PC-9 (cell line): ENCODE results near the gene HELZ2. TPM values are rescaled to one million over a fixed set of nuclear protein-coding genes. Genes with fewer than 3 reads are reported as not detected.

Experiments used
- Bru-seq: library from RNA; stranded (reverse); fragments of 400-500 nt; gene quantifications from one replicate; lab custom pipeline; 2021; lab: Mats Ljungman, UMichigan
- BruChase-seq, 2 experiments: library from RNA; stranded (reverse); fragments of 400-500 nt; gene quantifications; one replicate each; lab custom pipeline; 2021; lab: Mats Ljungman, UMichigan
- BruUV-seq: library from RNA; stranded (reverse); fragments of 400-500 nt; replicated peaks from 2 replicates; lab custom pipeline; 2021; lab: Mats Ljungman, UMichigan
- CTCF ChIA-PET: fragments of 300-600 bp; sonication (Branson Sonifier 250); formaldehyde crosslinking; loops from one replicate; lab custom pipeline; 2022; ENCODE audit warnings: antibody characterized with exemption; lab: Charles Lee
- POLR2A ChIA-PET: fragments of 300-600 bp; sonication (Branson Sonifier 250); formaldehyde crosslinking; loops from one replicate; lab custom pipeline; 2022; ENCODE audit warnings: antibody characterized with exemption; ENCODE audit not compliant: unreplicated experiment; lab: Charles Lee
- DNase-seq, 2 experiments: peaks; one replicate each; pipeline versions ENCODE4 v3.0.0 to v3.0.0-alpha.2; 2015 to 2022; ENCODE audit warnings: mixed read lengths in 1 of 2
- H2AFZ ChIP-seq: fragments of 200-600 bp; sonication (generic); 2 replicates; pipeline ENCODE4 v1.8.1; 2017; ENCODE audit warnings: antibody characterized with exemption
- H3F3A ChIP-seq: fragments of 200-600 bp; sonication (generic); 2 replicates; pipeline ENCODE4 v1.8.1; 2017; ENCODE audit warnings: antibody characterized with exemption, mild to moderate bottlenecking, low read depth; ENCODE audit not compliant: insufficient read depth
- H3K27ac ChIP-seq: fragments of 200-600 bp; sonication (generic); 2 replicates; pipeline ENCODE4 v1.6.1; 2016; ENCODE audit warnings: mixed run types
- H3K27me3 ChIP-seq: fragments of 200-600 bp; sonication (generic); 2 replicates; pipeline ENCODE4 v1.6.1; 2016; ENCODE audit warnings: low read depth, mixed run types; ENCODE audit not compliant: insufficient read depth
- H3K36me3 ChIP-seq: fragments of 200-600 bp; sonication (generic); 2 replicates; pipeline ENCODE4 v1.6.1; 2016; ENCODE audit warnings: low read depth, mixed run types
- H3K4me1 ChIP-seq: fragments of 200-600 bp; sonication (generic); replicated peaks from 2 replicates; pipeline ENCODE4 v1.6.1; 2016; ENCODE audit warnings: mixed run types; ENCODE audit not compliant: insufficient read depth
- H3K4me2 ChIP-seq: fragments of 200-600 bp; sonication (generic); 2 replicates; pipeline ENCODE4 v1.6.1; 2017; ENCODE audit warnings: mixed run types
- H3K4me3 ChIP-seq: fragments of 200-600 bp; sonication (generic); 2 replicates; pipeline ENCODE4 v1.6.1; 2016; ENCODE audit warnings: mixed run types
- H3K79me2 ChIP-seq: fragments of 200-600 bp; sonication (generic); 2 replicates; pipeline ENCODE4 v1.6.1; 2017; ENCODE audit warnings: low read depth, mixed run types
- H3K9me2 ChIP-seq: fragments of 200-600 bp; sonication (generic); 2 replicates; pipeline ENCODE4 v1.8.1; 2017; ENCODE audit warnings: mild to moderate bottlenecking; ENCODE audit not compliant: insufficient read depth
- H3K9me3 ChIP-seq: fragments of 200-600 bp; sonication (generic); 2 replicates; pipeline ENCODE4 v1.8.1; 2016; ENCODE audit warnings: low read depth; ENCODE audit not compliant: insufficient read depth
- H4K20me1 ChIP-seq: fragments of 200-600 bp; sonication (generic); 2 replicates; pipeline ENCODE4 v1.8.1; 2017; ENCODE audit not compliant: insufficient read depth
- EZH2 ChIP-seq: fragments of 200-600 bp; sonication (generic); IDR thresholded peaks from 2 replicates; pipeline ENCODE4 v1.8.0; 2017; ENCODE audit warnings: antibody characterized with exemption, low read depth
- intact Hi-C: fragments of 100-400 bp; cut with micrococcal nuclease; formaldehyde crosslinking; loops from one replicate; pipeline ENCODE4 v1.10.0; 2022; ENCODE audit not compliant: unreplicated experiment
- long read RNA-seq: library from polyadenylated mRNA; stranded (forward); transcript quantifications from one replicate; pipeline ENCODE4 v2.0.0, GENCODE V29; 2022
- total RNA-seq: library from RNA; stranded (reverse); gene quantifications from 2 replicates; pipeline ENCODE4 v1.2.3, GENCODE V29; 2021
- TF ChIP-seq, protein P1 (sequence below): fragments of 200-600 bp; sonication (generic); conservative IDR thresholded peaks from 2 replicates; pipeline ENCODE4 v1.6.1; 2017; ENCODE audit warnings: mixed run types, antibody characterized with exemption, mild to moderate bottlenecking, moderate library complexity

The HELZ2 gene, protein sequence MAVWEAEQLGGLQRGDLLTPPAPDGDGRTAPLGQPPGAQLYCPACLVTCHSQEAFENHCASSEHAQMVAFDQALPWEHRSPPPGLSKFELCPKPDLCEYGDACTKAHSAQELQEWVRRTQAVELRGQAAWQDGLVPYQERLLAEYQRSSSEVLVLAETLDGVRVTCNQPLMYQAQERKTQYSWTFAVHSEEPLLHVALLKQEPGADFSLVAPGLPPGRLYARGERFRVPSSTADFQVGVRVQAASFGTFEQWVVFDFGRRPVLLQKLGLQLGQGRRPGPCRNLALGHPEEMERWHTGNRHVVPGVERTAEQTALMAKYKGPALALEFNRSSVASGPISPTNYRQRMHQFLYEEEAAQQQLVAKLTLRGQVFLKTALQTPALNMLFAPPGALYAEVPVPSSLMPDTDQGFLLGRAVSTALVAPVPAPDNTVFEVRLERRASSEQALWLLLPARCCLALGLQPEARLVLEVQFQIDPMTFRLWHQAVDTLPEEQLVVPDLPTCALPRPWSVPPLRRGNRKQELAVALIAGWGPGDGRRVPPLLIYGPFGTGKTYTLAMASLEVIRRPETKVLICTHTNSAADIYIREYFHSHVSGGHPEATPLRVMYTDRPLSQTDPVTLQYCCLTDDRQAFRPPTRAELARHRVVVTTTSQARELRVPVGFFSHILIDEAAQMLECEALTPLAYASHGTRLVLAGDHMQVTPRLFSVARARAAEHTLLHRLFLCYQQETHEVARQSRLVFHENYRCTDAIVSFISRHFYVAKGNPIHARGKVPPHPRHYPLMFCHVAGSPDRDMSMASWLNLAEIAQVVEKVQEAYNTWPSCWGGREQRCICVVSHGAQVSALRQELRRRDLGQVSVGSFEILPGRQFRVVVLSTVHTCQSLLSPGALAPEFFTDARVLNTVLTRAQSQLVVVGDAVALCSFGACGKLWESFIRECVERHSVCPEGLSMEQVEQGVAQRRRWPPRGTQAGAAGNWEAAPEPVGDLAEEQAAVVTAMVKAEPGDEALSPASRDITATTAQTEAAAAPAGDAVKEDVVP (N-terminal part only)
- 33.7 and 52.6 TPM in 2 replicates for total RNA-seq
- Bru-seq, nascent RNA = percentile 36 among the genes with signal in this experiment
- percentile 63 among the genes with signal in this experiment for BruChase-seq, experiment 1, labeled RNA remaining after a 2-hour chase
- percentile 77 among the genes with signal in this experiment for BruChase-seq, experiment 2, labeled RNA remaining after a 6-hour chase
- long read RNA-seq = 0 reads

DNA sequence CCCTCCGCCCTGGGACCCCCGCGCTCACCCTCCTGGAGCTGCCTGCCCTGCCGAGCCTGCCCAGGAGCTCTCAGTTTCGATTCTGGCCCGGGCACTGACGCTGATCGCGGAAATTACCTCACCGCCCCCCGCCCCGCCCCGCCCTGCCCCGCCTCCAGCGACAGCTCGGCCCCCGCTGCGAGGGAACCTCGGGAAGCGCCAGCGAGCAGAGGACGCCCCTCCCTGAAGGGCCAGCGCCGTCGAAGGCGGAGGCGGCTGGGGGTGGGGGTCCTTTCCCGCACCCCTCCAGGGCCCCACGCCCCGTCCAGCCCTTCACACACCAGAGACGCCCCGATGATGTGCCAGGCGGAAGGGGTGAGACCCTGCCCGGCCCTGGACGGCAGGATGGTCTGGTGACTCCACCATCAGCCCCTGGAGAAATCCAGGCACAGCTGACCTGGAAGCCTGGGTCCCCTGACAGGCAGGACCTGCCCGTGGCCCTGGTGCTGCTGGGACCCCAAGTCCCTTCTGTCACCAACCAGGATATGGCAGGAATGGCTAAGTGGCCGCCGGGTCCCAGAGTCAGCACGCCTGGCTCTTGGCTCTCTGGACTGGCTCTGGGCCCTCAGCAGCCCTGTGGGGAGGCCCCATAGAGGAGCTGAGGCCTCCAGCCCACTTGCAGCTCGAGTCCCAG lies at the start of gene HELZ2:
Gene HELZ2 (minus strand): TSS at position 84 of the 673 bp plus-strand sequence. CDS start 1,854 bp downstream, outside the sequence.
- peaks cover 25% of the 10 kb centered on the region for H3F3A ChIP-seq
- TSS peak; percentile 85 for BruUV-seq
- H3K4me3 ChIP-seq = peak within 1 kb of the TSS; percentile 60
- no peaks in the 10 kb centered on the region for H3K9me2 ChIP-seq
- peak within 1 kb of the TSS; percentile 97 for H3K4me2 ChIP-seq
- H3K27me3 ChIP-seq = no peaks in the 10 kb centered on the region
- peak within 1 kb of the TSS; percentile 80 for H2AFZ ChIP-seq
- H3K79me2 ChIP-seq = peaks cover 5% of the 10 kb centered on the region; the same call in 1 of the 2 replicates
- peaks cover 11% of the 10 kb centered on the region for H3K4me1 ChIP-seq
- CTCF ChIA-PET = interaction anchor here (0.6 to 1.0 kb wide), 3 partner anchors 20 to 67 kb away, joined by 3 to 12 read pairs (median 6); no protein-coding TSS in a partner anchor
- H3K36me3 ChIP-seq = no peaks in the 10 kb centered on the region
- POLR2A ChIA-PET = interaction anchor here (0.5 to 1.0 kb wide), 6 partner anchors 44 to 637 kb away, joined by 3 to 18 read pairs (median 6); partner anchors contain the start of genes GID8, PRPF6 and TCEA2
- H3K9me3 ChIP-seq = no peaks in the 10 kb centered on the region
- H4K20me1 ChIP-seq = 0 out of 2 replicates have a peak, but pooled peaks cover 4% of the 10 kb centered on the region
- no peak within 1 kb of the TSS for H3K27ac ChIP-seq
- TF ChIP-seq, protein P1, sequence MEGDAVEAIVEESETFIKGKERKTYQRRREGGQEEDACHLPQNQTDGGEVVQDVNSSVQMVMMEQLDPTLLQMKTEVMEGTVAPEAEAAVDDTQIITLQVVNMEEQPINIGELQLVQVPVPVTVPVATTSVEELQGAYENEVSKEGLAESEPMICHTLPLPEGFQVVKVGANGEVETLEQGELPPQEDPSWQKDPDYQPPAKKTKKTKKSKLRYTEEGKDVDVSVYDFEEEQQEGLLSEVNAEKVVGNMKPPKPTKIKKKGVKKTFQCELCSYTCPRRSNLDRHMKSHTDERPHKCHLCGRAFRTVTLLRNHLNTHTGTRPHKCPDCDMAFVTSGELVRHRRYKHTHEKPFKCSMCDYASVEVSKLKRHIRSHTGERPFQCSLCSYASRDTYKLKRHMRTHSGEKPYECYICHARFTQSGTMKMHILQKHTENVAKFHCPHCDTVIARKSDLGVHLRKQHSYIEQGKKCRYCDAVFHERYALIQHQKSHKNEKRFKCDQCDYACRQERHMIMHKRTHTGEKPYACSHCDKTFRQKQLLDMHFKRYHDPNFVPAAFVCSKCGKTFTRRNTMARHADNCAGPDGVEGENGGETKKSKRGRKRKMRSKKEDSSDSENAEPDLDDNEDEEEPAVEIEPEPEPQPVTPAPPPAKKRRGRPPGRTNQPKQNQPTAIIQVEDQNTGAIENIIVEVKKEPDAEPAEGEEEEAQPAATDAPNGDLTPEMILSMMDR = no peak
- TF ChIP-seq EZH2 = no peak
- intact Hi-C loops = no loop called here
- peak in 1 of 2 experiments; percentile 67 for DNase-seq

DNA sequence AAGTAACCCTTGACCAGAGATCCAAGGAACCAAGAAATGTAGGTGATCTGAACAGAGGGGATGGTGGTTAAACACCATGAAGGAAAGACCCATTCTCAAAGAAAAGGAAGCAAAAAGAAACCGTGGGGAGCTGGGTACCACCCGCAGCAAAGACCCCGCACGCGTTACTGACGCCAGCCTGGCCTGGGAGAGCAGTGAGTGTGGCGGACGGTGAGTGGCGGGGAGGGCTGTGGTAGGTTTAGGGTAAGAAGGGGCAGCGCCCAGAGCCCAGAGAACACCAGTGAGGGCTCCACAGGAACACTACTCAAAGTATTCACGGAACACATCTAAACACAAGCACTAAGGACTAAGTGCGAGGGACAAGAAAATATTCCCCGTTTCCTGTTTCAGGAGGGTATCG lies 48.7 kb upstream of the HELZ2 start:
- H3K27ac ChIP-seq = no peak overlapping the region
- no peak for TF ChIP-seq EZH2
- TF ChIP-seq, protein P1 = no peak
- no peak overlapping the region for H2AFZ ChIP-seq
- peaks cover 12% of the 10 kb centered on the region for H3K4me1 ChIP-seq
- H4K20me1 ChIP-seq = peaks cover 15% of the 10 kb centered on the region
- BruUV-seq = no TSS peak
- intact Hi-C loops = no loop called here
- H3K27me3 ChIP-seq = no peaks in the 10 kb centered on the region
- H3K9me3 ChIP-seq = no peaks in the 10 kb centered on the region
- H3K4me3 ChIP-seq = no peak overlapping the region
- H3K79me2 ChIP-seq = peaks cover 76% of the 10 kb centered on the region
- POLR2A ChIA-PET = no interaction called here
- DNase-seq = no peak
- H3F3A ChIP-seq = peaks cover 14% of the 10 kb centered on the region; the same call in 1 of the 2 replicates
- 0 out of 2 replicates have a peak, but pooled peaks cover 8% of the 10 kb centered on the region for H3K36me3 ChIP-seq
- H3K4me2 ChIP-seq = no peak overlapping the region
- H3K9me2 ChIP-seq = no peaks in the 10 kb centered on the region
- CTCF ChIA-PET = no interaction called here
